HepG2 (cell line): ENCODE results near the gene GOT1. TPM values are rescaled to one million over a fixed set of nuclear protein-coding genes. Genes with fewer than 3 reads are reported as not detected.

ENCODE experiments used
- BHLHE40 ChIP-seq: IDR thresholded peaks from 2 replicates; pipeline ENCODE4 v1.6.1; 2011; ENCODE audit warnings: low read length, improper control_type of control experiment
- CEBPG ChIP-seq: IDR thresholded peaks from 2 replicates; pipeline ENCODE4 v1.6.1; 2016
- EHMT2 ChIP-seq: fragments of 200-600 bp; sonication (generic); IDR thresholded peaks from 2 replicates; pipeline ENCODE4 v1.7.0; 2017; ENCODE audit warnings: antibody characterized with exemption, low read depth, low read length, borderline replicate concordance
- ERF ChIP-seq: IDR thresholded peaks from 2 replicates; pipeline ENCODE4 v1.6.1; 2018; ENCODE audit warnings: missing biosample characterization, missing genetic modification reagents
- FOXK1 ChIP-seq: sonication (generic); formaldehyde crosslinking; IDR thresholded peaks from 2 replicates; pipeline ENCODE4 v1.4.0; 2020; ENCODE audit warnings: low read depth, missing genetic modification reagents, borderline replicate concordance
- HCFC1 ChIP-seq: fragments of 150-350 bp; IDR thresholded peaks from 2 replicates; pipeline ENCODE4 v1.6.1; 2014; ENCODE audit warnings: low read depth, low read length
- HNRNPLL ChIP-seq: fragments of 200-400 bp; formaldehyde crosslinking; IDR thresholded peaks from 2 replicates; pipeline ENCODE4 v1.6.1; 2017; ENCODE audit warnings: mild to moderate bottlenecking, low read depth, low read length; ENCODE audit not compliant: poor library complexity, severe bottlenecking
- HOXD1 ChIP-seq: sonication (generic); formaldehyde crosslinking; IDR thresholded peaks from 2 replicates; pipeline ENCODE4 v1.5.0; 2020; ENCODE audit warnings: missing genetic modification reagents
- KDM6A ChIP-seq: IDR thresholded peaks from 2 replicates; pipeline ENCODE4 v1.6.1; 2016; ENCODE audit warnings: low read depth
- NCOA1 ChIP-seq: sonication (generic); formaldehyde crosslinking; IDR thresholded peaks from 2 replicates; pipeline ENCODE4 v1.9.0; 2021; ENCODE audit warnings: missing genetic modification reagents
- NFE2L2 ChIP-seq: fragments of 150-350 bp; IDR thresholded peaks from 2 replicates; pipeline ENCODE4 v1.6.1; 2014; ENCODE audit warnings: low read length
- NFRKB ChIP-seq: fragments of 450-650 bp; IDR thresholded peaks from 2 replicates; pipeline ENCODE4 v1.6.1; 2017
- PAWR ChIP-seq: sonication (generic); formaldehyde crosslinking; IDR thresholded peaks from 2 replicates; pipeline ENCODE4 v1.4.0; 2020; ENCODE audit warnings: missing genetic modification reagents, mild to moderate bottlenecking, borderline replicate concordance
- PHF21A ChIP-seq: sonication (generic); formaldehyde crosslinking; IDR thresholded peaks from 2 replicates; pipeline ENCODE4 v1.5.0; 2020; ENCODE audit warnings: mild to moderate bottlenecking, missing genetic modification reagents
- PHF8 ChIP-seq: sonication (generic); formaldehyde crosslinking; IDR thresholded peaks from 2 replicates; pipeline ENCODE4 v1.5.0; 2020; ENCODE audit warnings: missing genetic modification reagents
- RBM22 ChIP-seq: fragments of 200-400 bp; formaldehyde crosslinking; optimal IDR thresholded peaks from 2 replicates; pipeline ENCODE3; 2017; ENCODE audit warnings: mild to moderate bottlenecking, low read length, moderate library complexity
- RBM39 ChIP-seq: fragments of 200-400 bp; formaldehyde crosslinking; IDR thresholded peaks from one replicate; pipeline ENCODE4 v1.6.1; 2018; ENCODE audit warnings: antibody characterized with exemption, mild to moderate bottlenecking, low read depth, low read length; ENCODE audit not compliant: poor library complexity, severe bottlenecking
- TGIF2 ChIP-seq: IDR thresholded peaks from 2 replicates; pipeline ENCODE4 v1.6.1; 2016; ENCODE audit warnings: control low read depth, missing compliant biosample characterization
- ZFP36 ChIP-seq: fragments of 150-350 bp; IDR thresholded peaks from 2 replicates; pipeline ENCODE4 v1.6.1; 2018; ENCODE audit warnings: borderline replicate concordance, low read length, low read depth; ENCODE audit not compliant: partially characterized antibody
- ZFP36L1 ChIP-seq: sonication (generic); formaldehyde crosslinking; IDR thresholded peaks from 2 replicates; pipeline ENCODE4 v1.8.0; 2022; ENCODE audit warnings: mild to moderate bottlenecking, missing genetic modification reagents, moderate library complexity
- ZNF235 ChIP-seq: sonication (generic); formaldehyde crosslinking; IDR thresholded peaks from 2 replicates; pipeline ENCODE4 v1.8.1; 2023; ENCODE audit warnings: mild to moderate bottlenecking, missing genetic modification reagents, borderline replicate concordance
- ZNF282 ChIP-seq: fragments of 450-650 bp; IDR thresholded peaks from 2 replicates; pipeline ENCODE4 v1.6.1; 2018; ENCODE audit not compliant: partially characterized antibody
- ZNF747 ChIP-seq: sonication (generic); formaldehyde crosslinking; IDR thresholded peaks from 2 replicates; pipeline ENCODE4 v1.8.1; 2023; ENCODE audit warnings: missing genetic modification reagents, mild to moderate bottlenecking, borderline replicate concordance
- ZNF761 ChIP-seq: sonication (generic); formaldehyde crosslinking; conservative IDR thresholded peaks from 2 replicates; pipeline ENCODE4 v1.4.0; 2020; ENCODE audit warnings: mild to moderate bottlenecking, missing genetic modification reagents
- polyA plus RNA-seq, 8 experiments: library from polyadenylated mRNA; depleted of rRNA in 3 of 8; stranded (reverse) in 7 of 8; unstranded in 1 of 8; fragments of >200 nt; fragmentation: Illumina TruSeq in 4 of 8; extraction: Trizol in 4 of 8; gene quantifications; 2 replicates each; pipeline versions ENCODE4 v1.2.1 to v1.2.3, GENCODE V29; 2011 to 2016; ENCODE audit warnings: low read depth in 4 of 8, missing spikeins in 1 of 8, mixed read lengths in 1 of 8; ENCODE audit not compliant: insufficient read depth in 1 of 8
- total RNA-seq, 5 experiments: library from RNA; depleted of rRNA; stranded (reverse); fragments of >200 nt; fragmentation: Illumina TruSeq; extraction: Trizol; gene quantifications; 2 replicates each; pipeline ENCODE4 v1.2.3, GENCODE V29; 2016; ENCODE audit warnings: low read depth in 1 of 5
- TF ChIP-seq, protein P1 (sequence below): IDR thresholded peaks from 2 replicates; pipeline ENCODE4 v1.6.1; 2016; ENCODE audit warnings: missing compliant biosample characterization, missing genetic modification reagents, borderline replicate concordance
- TF ChIP-seq, protein P2 (sequence below): sonication (generic); formaldehyde crosslinking; conservative IDR thresholded peaks from 2 replicates; pipeline ENCODE4 v1.8.0; 2022; ENCODE audit warnings: missing genetic modification reagents
- TF ChIP-seq, protein P3 (sequence below): sonication (generic); formaldehyde crosslinking; IDR thresholded peaks from 2 replicates; pipeline ENCODE4 v1.5.0; 2020; ENCODE audit warnings: missing genetic modification reagents, mild to moderate bottlenecking, borderline replicate concordance
- TF ChIP-seq, protein P4 (sequence below): sonication (generic); formaldehyde crosslinking; conservative IDR thresholded peaks from 2 replicates; pipeline ENCODE4 v1.8.1; 2023; ENCODE audit warnings: missing genetic modification reagents

GOT1 gene
- total and polyA plus RNA-seq, 2 of the 13 experiments (the other 11 are each of a cell fraction or from before 2014, with no cell fraction given): 81.2 to 102 TPM

DNA sequence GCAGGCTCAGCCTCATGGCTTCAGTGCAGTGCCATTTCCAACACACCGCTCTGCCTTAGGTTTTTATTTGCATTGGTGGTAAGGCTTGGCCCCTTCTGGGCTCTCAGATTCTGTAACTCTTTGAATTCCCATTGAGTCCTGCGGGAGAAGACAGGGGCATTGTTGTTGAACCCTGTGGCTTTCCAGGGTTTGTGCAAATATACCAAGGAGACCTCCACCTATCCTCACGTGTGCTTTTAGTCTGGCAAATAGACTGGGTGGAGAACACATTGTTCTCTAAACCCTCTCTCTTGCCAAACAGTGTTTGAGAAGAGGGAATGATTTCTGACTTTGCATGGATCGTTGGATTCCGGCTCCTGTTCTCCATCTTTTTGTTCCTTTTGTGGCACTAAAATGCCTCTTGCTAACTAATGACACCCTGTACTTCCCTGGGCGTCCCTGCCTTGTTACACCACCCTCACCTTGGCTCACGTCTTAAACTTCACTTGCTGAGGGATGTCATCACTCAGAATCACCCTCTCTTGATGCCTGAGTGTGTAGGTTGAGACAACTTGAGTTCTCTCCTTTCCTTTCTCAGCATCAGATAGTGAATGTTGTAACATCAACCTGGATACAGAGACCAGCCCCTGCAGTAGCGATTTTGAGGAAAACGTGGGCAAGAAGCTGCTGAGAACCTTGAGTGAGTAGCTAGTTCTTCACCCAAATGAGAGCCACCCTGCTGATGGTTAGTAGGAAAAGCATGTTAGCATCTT lies 40.5 kb downstream of the GOT1 start (continued):
- TF ChIP-seq, protein P1, sequence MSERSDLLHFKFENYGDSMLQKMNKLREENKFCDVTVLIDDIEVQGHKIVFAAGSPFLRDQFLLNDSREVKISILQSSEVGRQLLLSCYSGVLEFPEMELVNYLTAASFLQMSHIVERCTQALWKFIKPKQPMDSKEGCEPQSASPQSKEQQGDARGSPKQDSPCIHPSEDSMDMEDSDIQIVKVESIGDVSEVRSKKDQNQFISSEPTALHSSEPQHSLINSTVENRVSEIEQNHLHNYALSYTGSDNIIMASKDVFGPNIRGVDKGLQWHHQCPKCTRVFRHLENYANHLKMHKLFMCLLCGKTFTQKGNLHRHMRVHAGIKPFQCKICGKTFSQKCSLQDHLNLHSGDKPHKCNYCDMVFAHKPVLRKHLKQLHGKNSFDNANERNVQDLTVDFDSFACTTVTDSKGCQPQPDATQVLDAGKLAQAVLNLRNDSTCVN (CRISPR knock-in tag): no peak
- no peak for TF ChIP-seq ZFP36
- no peak for TF ChIP-seq PAWR (CRISPR knock-in tag)
- no peak for TF ChIP-seq NFE2L2
- TF ChIP-seq, protein P2, sequence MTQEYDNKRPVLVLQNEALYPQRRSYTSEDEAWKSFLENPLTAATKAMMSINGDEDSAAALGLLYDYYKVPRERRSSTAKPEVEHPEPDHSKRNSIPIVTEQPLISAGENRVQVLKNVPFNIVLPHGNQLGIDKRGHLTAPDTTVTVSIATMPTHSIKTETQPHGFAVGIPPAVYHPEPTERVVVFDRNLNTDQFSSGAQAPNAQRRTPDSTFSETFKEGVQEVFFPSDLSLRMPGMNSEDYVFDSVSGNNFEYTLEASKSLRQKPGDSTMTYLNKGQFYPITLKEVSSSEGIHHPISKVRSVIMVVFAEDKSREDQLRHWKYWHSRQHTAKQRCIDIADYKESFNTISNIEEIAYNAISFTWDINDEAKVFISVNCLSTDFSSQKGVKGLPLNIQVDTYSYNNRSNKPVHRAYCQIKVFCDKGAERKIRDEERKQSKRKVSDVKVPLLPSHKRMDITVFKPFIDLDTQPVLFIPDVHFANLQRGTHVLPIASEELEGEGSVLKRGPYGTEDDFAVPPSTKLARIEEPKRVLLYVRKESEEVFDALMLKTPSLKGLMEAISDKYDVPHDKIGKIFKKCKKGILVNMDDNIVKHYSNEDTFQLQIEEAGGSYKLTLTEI: no peak
- no peak for TF ChIP-seq FOXK1 (CRISPR knock-in tag)
- no peak for TF ChIP-seq KDM6A
- no peak for TF ChIP-seq ZNF761 (CRISPR knock-in tag)
- no peak for TF ChIP-seq ZFP36L1
- no peak for TF ChIP-seq ZNF282
- no peak for TF ChIP-seq EHMT2
- TF ChIP-seq TGIF2: no peak
- 0 out of 2 replicates have a peak, but pooled peaks have one; percentile 37 for TF ChIP-seq PHF21A
- TF ChIP-seq RBM22: no peak
- TF ChIP-seq ZNF747 (CRISPR knock-in tag): no peak
- TF ChIP-seq, protein P3, sequence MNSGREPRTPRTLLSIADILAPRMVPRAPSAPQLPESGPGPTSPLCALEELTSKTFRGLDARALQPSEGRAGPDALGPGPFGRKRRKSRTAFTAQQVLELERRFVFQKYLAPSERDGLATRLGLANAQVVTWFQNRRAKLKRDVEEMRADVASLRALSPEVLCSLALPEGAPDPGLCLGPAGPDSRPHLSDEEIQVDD (CRISPR knock-in tag): no peak
- no peak for TF ChIP-seq HCFC1
- no peak for TF ChIP-seq RBM39
- TF ChIP-seq, protein P4, sequence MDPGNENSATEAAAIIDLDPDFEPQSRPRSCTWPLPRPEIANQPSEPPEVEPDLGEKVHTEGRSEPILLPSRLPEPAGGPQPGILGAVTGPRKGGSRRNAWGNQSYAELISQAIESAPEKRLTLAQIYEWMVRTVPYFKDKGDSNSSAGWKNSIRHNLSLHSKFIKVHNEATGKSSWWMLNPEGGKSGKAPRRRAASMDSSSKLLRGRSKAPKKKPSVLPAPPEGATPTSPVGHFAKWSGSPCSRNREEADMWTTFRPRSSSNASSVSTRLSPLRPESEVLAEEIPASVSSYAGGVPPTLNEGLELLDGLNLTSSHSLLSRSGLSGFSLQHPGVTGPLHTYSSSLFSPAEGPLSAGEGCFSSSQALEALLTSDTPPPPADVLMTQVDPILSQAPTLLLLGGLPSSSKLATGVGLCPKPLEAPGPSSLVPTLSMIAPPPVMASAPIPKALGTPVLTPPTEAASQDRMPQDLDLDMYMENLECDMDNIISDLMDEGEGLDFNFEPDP: no peak
- TF ChIP-seq NCOA1 (CRISPR knock-in tag): no peak
- no peak for TF ChIP-seq HNRNPLL
- no peak for TF ChIP-seq ZNF235
- no peak for TF ChIP-seq PHF8
- TF ChIP-seq NFRKB: no peak
- peak; percentile 87 for TF ChIP-seq BHLHE40
- 0 out of 2 replicates have a peak, but pooled peaks have one; percentile 3 for TF ChIP-seq CEBPG (CRISPR knock-in tag)
- TF ChIP-seq HOXD1 (CRISPR knock-in tag): no peak
- no peak for TF ChIP-seq ERF (CRISPR knock-in tag)
